CD14-positive monocyte (primary cell): ENCODE results near the gene PCDHGB4. TPM values are rescaled to one million over a fixed set of nuclear protein-coding genes. Genes with fewer than 3 reads are reported as not detected.

ENCODE experiments used
- DNase-seq, 3 donors: peaks; one replicate each; pipeline ENCODE4 v3.0.0-alpha.2; 2011 to 2022
- H2AFZ ChIP-seq: 2 replicates; pipeline ENCODE4 v1.6.0; 2012; ENCODE audit warnings: mild to moderate bottlenecking, low read depth, low read length, inconsistent platforms; ENCODE audit not compliant: insufficient read depth, poor library complexity, severe bottlenecking
- H3K27ac ChIP-seq, 2 donors: 1 replicate in 1 of 2; 2 replicates in 1 of 2; pipeline ENCODE4 v1.5.1; 2012 to 2013; ENCODE audit warnings: low read length in 2 of 2, control low read depth in 1 of 2, inconsistent platforms in 1 of 2, low read depth in 1 of 2, mild to moderate bottlenecking in 1 of 2
- H3K27me3 ChIP-seq, 2 donors: one replicate each; pipeline versions ENCODE4 v1.6.0 to v1.6.1; 2011 to 2013; ENCODE audit warnings: low read length in 2 of 2; ENCODE audit not compliant: control insufficient read depth in 2 of 2, insufficient read depth in 2 of 2
- H3K36me3 ChIP-seq, 2 donors: replicated peaks in 1 of 2; 1 replicate in 1 of 2; 2 replicates in 1 of 2; pipeline versions ENCODE4 v1.5.1 to v1.6.1; 2012 to 2013; ENCODE audit warnings: low read length in 2 of 2, control low read depth in 1 of 2, inconsistent platforms in 1 of 2, mild to moderate bottlenecking in 1 of 2; ENCODE audit not compliant: insufficient read depth in 2 of 2, control insufficient read depth in 1 of 2
- H3K4me1 ChIP-seq, 2 donors: 1 replicate in 1 of 2; 2 replicates in 1 of 2; pipeline versions ENCODE4 v1.5.1 to v1.6.1; 2012 to 2013; ENCODE audit warnings: low read length in 2 of 2, control low read depth in 1 of 2, inconsistent platforms in 1 of 2, mild to moderate bottlenecking in 1 of 2, moderate library complexity in 1 of 2; ENCODE audit not compliant: insufficient read depth in 2 of 2, control insufficient read depth in 1 of 2
- H3K4me2 ChIP-seq: replicated peaks from 2 replicates; pipeline ENCODE3; 2012; ENCODE audit warnings: low read length, moderate library complexity, mild to moderate bottlenecking; ENCODE audit not compliant: poor library complexity, severe bottlenecking; ENCODE audit errors: extremely low read depth
- H3K4me3 ChIP-seq, 3 experiments: fragments of 200-600 bp in 1 of 3; sonication (generic) in 1 of 3; replicated peaks in 1 of 3; 1 replicate in 2 of 3; 2 replicates in 1 of 3; pipeline ENCODE4 v1.5.1; 2011 to 2013; ENCODE audit warnings: low read length in 3 of 3, mild to moderate bottlenecking in 3 of 3, control low read depth in 2 of 3, low read depth in 2 of 3, inconsistent platforms in 1 of 3, moderate library complexity in 1 of 3
- H3K79me2 ChIP-seq: 2 replicates; pipeline ENCODE4 v1.6.0; 2012; ENCODE audit warnings: mild to moderate bottlenecking, control low read depth, inconsistent platforms, low read length, moderate library complexity; ENCODE audit not compliant: insufficient read depth
- H3K9ac ChIP-seq: 2 replicates; pipeline ENCODE4 v1.6.0; 2017; ENCODE audit warnings: low read length, mild to moderate bottlenecking; ENCODE audit not compliant: insufficient read depth, poor library complexity, severe bottlenecking
- H3K9me3 ChIP-seq, 2 donors: replicated peaks in 1 of 2; 1 replicate in 1 of 2; 2 replicates in 1 of 2; pipeline versions ENCODE4 v1.5.1 to v1.6.1; 2012 to 2013; ENCODE audit warnings: low read length in 2 of 2, control low read depth in 1 of 2; ENCODE audit not compliant: control insufficient read depth in 1 of 2, insufficient read depth in 1 of 2
- H4K20me1 ChIP-seq: 2 replicates; pipeline ENCODE4 v1.6.0; 2012; ENCODE audit warnings: mild to moderate bottlenecking, low read length, control low read depth, moderate library complexity; ENCODE audit not compliant: insufficient read depth
- H3K27ac Mint-ChIP-seq, 7 donors: one replicate each; pipeline ENCODE4 v1.8.0; 2020; ENCODE audit warnings: mild to moderate bottlenecking in 7 of 7, mixed read lengths in 7 of 7, moderate library complexity in 6 of 7, inconsistent platforms in 2 of 7
- H3K27me3 Mint-ChIP-seq, 3 donors: one replicate each; pipeline ENCODE4 v1.8.0; 2021 to 2022; ENCODE audit warnings: low read depth in 3 of 3, mild to moderate bottlenecking in 3 of 3, mixed read lengths in 3 of 3, moderate library complexity in 3 of 3, inconsistent platforms in 1 of 3
- H3K36me3 Mint-ChIP-seq, 2 donors: one replicate each; pipeline ENCODE4 v1.8.0; 2020; ENCODE audit warnings: mixed read lengths in 2 of 2, inconsistent platforms in 1 of 2, mild to moderate bottlenecking in 1 of 2
- H3K4me1 Mint-ChIP-seq: one replicate; pipeline ENCODE4 v1.8.0; 2020; ENCODE audit warnings: mild to moderate bottlenecking, mixed read lengths
- H3K4me3 Mint-ChIP-seq, 2 donors: one replicate each; pipeline ENCODE4 v1.8.0; 2020; ENCODE audit warnings: mild to moderate bottlenecking in 2 of 2, mixed read lengths in 2 of 2, moderate library complexity in 1 of 2
- H3K9me3 Mint-ChIP-seq, 7 donors: one replicate each; pipeline ENCODE4 v1.8.0; 2020 to 2022; ENCODE audit warnings: mixed read lengths in 7 of 7, mild to moderate bottlenecking in 6 of 7, moderate library complexity in 6 of 7, inconsistent platforms in 2 of 7
- WGBS: methylation state at CpG from one replicate; pipeline ENCODE4 v1.1.5; 2013; ENCODE audit warnings: missing lambda C conversion rate; ENCODE audit not compliant: insufficient coverage; 5-methylcytosine and 5-hydroxymethylcytosine counted together
- intact Hi-C, 2 donors: fragments of 100-400 bp; cut with micrococcal nuclease; formaldehyde crosslinking; loops; one replicate each; pipeline versions ENCODE4 v1.15.0 to v1.15.1; 2023
- polyA plus RNA-seq, 3 donors: library from polyadenylated mRNA; depleted of rRNA in 1 of 3; unstranded in 2 of 3; stranded (reverse) in 1 of 3; fragments of 300-500 nt in 2 of 3; fragments of >200 nt in 1 of 3; fragmentation: Illumina TruSeq in 2 of 3; gene quantifications; 1 replicate in 2 of 3; 2 replicates in 1 of 3; pipeline ENCODE4 v1.2.3, GENCODE V29; 2012 to 2021
- TF ChIP-seq, protein P1 (sequence below): fragments of 200-600 bp; IDR thresholded peaks from one replicate; pipeline ENCODE4 v1.8.0; 2022; ENCODE audit warnings: antibody characterized with exemption, mild to moderate bottlenecking

The PCDHGB4 gene
- polyA plus RNA-seq, 3 donors: not detected

DNA sequence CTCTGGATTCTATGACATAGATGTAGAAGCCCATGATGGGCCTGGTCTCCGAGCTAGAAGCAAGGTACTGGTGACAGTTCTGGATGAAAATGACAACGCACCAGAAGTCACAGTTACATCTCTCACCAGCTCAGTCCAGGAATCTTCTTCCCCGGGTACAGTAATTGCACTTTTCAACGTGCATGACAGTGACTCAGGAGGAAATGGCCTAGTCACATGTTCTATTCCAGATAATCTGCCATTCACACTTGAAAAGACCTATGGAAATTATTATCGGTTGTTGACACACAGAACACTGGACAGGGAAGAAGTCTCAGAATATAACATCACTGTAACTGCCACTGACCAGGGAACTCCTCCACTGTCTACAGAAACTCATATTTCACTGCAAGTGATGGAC, 31.4 kb upstream of the PCDHGB4 start:
- intact Hi-C loops: no loop called here
- Mint-ChIP-seq H3K27me3 (peaks cover 37 to 65% (median 59%) of the 10 kb centered on the region in 3 donors), H3K36me3 (peaks cover 10 to 12% of the 10 kb centered on the region in 2 donors), H3K4me3 (no peak overlapping the region), H3K4me1 (peaks cover 2% of the 10 kb centered on the region), H3K9me3 (peaks cover 39 to 80% (median 62%) of the 10 kb centered on the region in 7 donors), H3K27ac (no peak overlapping the region)
- Histone ChIP-seq H3K27ac (no peak overlapping the region), H3K4me2 (no peak overlapping the region), H3K4me3 (no peak overlapping the region), H3K9me3 (peaks cover 54 to 75% of the 10 kb centered on the region in 2 donors), H2AFZ (no peak overlapping the region), H3K27me3 (peaks cover 30 to 91% of the 10 kb centered on the region in 2 donors), H3K36me3 (no peaks in the 10 kb centered on the region), H3K9ac (no peak overlapping the region), H4K20me1 (no peaks in the 10 kb centered on the region), H3K4me1 (no peaks in the 10 kb centered on the region), H3K79me2 (no peaks in the 10 kb centered on the region)
- DNase-seq: no peak
- TF ChIP-seq, protein P1, sequence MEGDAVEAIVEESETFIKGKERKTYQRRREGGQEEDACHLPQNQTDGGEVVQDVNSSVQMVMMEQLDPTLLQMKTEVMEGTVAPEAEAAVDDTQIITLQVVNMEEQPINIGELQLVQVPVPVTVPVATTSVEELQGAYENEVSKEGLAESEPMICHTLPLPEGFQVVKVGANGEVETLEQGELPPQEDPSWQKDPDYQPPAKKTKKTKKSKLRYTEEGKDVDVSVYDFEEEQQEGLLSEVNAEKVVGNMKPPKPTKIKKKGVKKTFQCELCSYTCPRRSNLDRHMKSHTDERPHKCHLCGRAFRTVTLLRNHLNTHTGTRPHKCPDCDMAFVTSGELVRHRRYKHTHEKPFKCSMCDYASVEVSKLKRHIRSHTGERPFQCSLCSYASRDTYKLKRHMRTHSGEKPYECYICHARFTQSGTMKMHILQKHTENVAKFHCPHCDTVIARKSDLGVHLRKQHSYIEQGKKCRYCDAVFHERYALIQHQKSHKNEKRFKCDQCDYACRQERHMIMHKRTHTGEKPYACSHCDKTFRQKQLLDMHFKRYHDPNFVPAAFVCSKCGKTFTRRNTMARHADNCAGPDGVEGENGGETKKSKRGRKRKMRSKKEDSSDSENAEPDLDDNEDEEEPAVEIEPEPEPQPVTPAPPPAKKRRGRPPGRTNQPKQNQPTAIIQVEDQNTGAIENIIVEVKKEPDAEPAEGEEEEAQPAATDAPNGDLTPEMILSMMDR: no peak
- WGBS: 64% methylated on average over 4 of the region's 5 CpGs

DNA sequence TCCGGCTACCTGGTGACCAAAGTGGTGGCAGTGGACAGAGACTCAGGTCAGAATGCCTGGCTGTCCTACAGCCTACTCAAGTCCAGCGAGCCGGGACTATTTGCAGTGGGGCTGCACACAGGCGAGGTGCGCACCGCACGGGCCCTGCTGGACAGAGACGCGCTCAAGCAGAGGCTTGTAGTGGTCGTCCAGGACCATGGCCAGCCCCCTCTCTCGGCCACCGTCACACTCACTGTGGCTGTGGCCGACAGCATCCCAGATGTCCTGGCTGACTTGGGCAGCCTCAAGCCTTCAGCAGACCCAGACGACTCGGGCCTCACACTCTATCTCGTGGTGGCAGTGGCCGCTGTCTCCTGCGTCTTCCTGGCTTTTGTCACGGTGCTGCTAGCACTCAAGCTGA, 30.5 kb upstream of the PCDHGB4 start:
- H3K4me1 Mint-ChIP-seq: peaks cover 2% of the 10 kb centered on the region
- Histone ChIP-seq H3K4me1 (no peaks in the 10 kb centered on the region), H3K27me3 (peaks cover 29 to 90% of the 10 kb centered on the region in 2 donors), H3K27ac (no peak overlapping the region), H4K20me1 (no peaks in the 10 kb centered on the region), H3K36me3 (no peaks in the 10 kb centered on the region), H3K9me3 (peaks cover 55 to 77% of the 10 kb centered on the region in 2 donors), H3K4me2 (no peak overlapping the region), H3K79me2 (no peaks in the 10 kb centered on the region), H2AFZ (no peak overlapping the region), H3K4me3 (no peak overlapping the region), H3K9ac (no peak overlapping the region)
- intact Hi-C loops: no loop called here
- 46% methylated on average over 19 of the region's 19 CpGs for WGBS
- H3K4me3 Mint-ChIP-seq: peak overlapping the region in 1 of 2 donors; percentile 39
- TF ChIP-seq, protein P1: no peak
- no peak overlapping the region for H3K27ac Mint-ChIP-seq
- peaks cover 38 to 80% (median 62%) of the 10 kb centered on the region in 7 donors for H3K9me3 Mint-ChIP-seq
- H3K36me3 Mint-ChIP-seq: peaks cover 12 to 15% of the 10 kb centered on the region in 2 donors
- peaks cover 33 to 65% (median 58%) of the 10 kb centered on the region in 3 donors for H3K27me3 Mint-ChIP-seq
- no peak for DNase-seq
